Ascending aorta (tissue), 2 donors: ENCODE data around the gene SYNPO. TPM values are rescaled to one million over a fixed set of nuclear protein-coding genes. Genes with fewer than 3 reads are reported as not detected.

Experiments used
- DNase-seq, 2 donors: peaks; one replicate each; pipeline ENCODE4 v3.0.0-alpha.2; 2019; ENCODE audit warnings: low spot score in 2 of 2
- H3K27ac ChIP-seq, 2 donors: fragments of 200-600 bp; sonication (generic); one replicate each; pipeline ENCODE4 v1.5.1; 2016 to 2017; ENCODE audit warnings: mild to moderate bottlenecking in 1 of 2
- H3K27me3 ChIP-seq: fragments of 200-600 bp; sonication (generic); one replicate; pipeline ENCODE4 v1.5.1; 2017
- H3K36me3 ChIP-seq, 2 donors: fragments of 200-600 bp; sonication (generic); one replicate each; pipeline ENCODE4 v1.5.1; 2016
- H3K4me1 ChIP-seq, 2 donors: fragments of 200-600 bp; sonication (generic); one replicate each; pipeline ENCODE4 v1.5.1; 2016 to 2017; ENCODE audit warnings: mild to moderate bottlenecking in 1 of 2
- H3K4me3 ChIP-seq, 2 donors: fragments of 200-600 bp; sonication (generic); one replicate each; pipeline ENCODE4 v1.5.1; 2016 to 2017; ENCODE audit warnings: mild to moderate bottlenecking in 1 of 2
- H3K9me3 ChIP-seq, 2 donors: fragments of 200-600 bp; sonication (generic); one replicate each; pipeline ENCODE4 v1.5.1; 2016
- intact Hi-C: fragments of 100-400 bp; cut with DNase I; formaldehyde crosslinking; loops from one replicate; pipeline ENCODE4 v1.15.1; 2023
- total RNA-seq: library from RNA; depleted of rRNA; stranded (reverse); fragments of >200 nt; gene quantifications from one replicate; pipeline ENCODE4 v1.1.0, GENCODE V29; 2016
- TF ChIP-seq, protein P1 (sequence below), 3 experiments: fragments of 200-600 bp in 2 of 3; fragments of 450-650 bp in 1 of 3; sonication (generic) in 2 of 3; IDR thresholded peaks; one replicate each; pipeline ENCODE4 v1.5.1; 2016 to 2019; ENCODE audit warnings: antibody characterized with exemption in 3 of 3, mild to moderate bottlenecking in 1 of 3, moderate library complexity in 1 of 3

SYNPO gene
- total RNA-seq, 1 donor from 2014 or later: 128 TPM

GRCh38 chr5:150616024-150616470 is 24.4 kb upstream of the SYNPO start:
- no peak for DNase-seq
- peak overlapping the region; percentile 92 to 96 for H3K27ac ChIP-seq
- H3K4me3 ChIP-seq: no peak overlapping the region
- H3K36me3 ChIP-seq: no peaks in the 10 kb centered on the region
- TF ChIP-seq, protein P1, sequence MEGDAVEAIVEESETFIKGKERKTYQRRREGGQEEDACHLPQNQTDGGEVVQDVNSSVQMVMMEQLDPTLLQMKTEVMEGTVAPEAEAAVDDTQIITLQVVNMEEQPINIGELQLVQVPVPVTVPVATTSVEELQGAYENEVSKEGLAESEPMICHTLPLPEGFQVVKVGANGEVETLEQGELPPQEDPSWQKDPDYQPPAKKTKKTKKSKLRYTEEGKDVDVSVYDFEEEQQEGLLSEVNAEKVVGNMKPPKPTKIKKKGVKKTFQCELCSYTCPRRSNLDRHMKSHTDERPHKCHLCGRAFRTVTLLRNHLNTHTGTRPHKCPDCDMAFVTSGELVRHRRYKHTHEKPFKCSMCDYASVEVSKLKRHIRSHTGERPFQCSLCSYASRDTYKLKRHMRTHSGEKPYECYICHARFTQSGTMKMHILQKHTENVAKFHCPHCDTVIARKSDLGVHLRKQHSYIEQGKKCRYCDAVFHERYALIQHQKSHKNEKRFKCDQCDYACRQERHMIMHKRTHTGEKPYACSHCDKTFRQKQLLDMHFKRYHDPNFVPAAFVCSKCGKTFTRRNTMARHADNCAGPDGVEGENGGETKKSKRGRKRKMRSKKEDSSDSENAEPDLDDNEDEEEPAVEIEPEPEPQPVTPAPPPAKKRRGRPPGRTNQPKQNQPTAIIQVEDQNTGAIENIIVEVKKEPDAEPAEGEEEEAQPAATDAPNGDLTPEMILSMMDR (IDR thresholded peaks at IDR 0.05): no peak
- no peaks in the 10 kb centered on the region for H3K9me3 ChIP-seq
- H3K27me3 ChIP-seq: no peaks in the 10 kb centered on the region
- H3K4me1 ChIP-seq: peaks cover 45 to 87% of the 10 kb centered on the region in 2 donors
- intact Hi-C loops: no loop called here

DNA sequence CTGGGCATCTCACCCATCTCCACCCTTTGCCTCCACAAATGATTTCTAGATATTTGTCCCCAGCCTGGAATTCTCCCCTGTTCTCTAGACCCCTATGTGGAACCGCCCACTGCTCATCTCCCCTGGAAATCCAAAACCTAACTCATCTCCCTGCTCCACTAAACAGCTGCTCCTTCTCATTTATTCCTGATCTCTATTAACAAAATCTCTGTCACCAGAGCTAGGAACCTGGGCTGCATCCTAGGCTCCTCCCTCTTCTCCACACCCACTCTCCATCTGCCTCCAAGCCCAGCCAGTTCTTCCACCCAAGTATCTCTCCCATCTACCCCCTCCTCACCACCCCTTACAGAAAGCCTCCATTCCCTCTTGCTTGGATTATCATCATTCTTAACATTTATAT is 24.0 kb upstream of the SYNPO start:
- H3K4me1 ChIP-seq: peaks cover 42 to 82% of the 10 kb centered on the region in 2 donors
- no peaks in the 10 kb centered on the region for H3K36me3 ChIP-seq
- H3K9me3 ChIP-seq: no peaks in the 10 kb centered on the region
- TF ChIP-seq, protein P1 (IDR thresholded peaks at IDR 0.05): no peak
- H3K4me3 ChIP-seq: no peak overlapping the region
- intact Hi-C loops: no loop called here
- no peak for DNase-seq
- no peaks in the 10 kb centered on the region for H3K27me3 ChIP-seq
- peak overlapping the region; percentile 92 to 96 for H3K27ac ChIP-seq

- H3K4me1 ChIP-seq: peaks cover 36 to 77% of the 10 kb centered on the region in 2 donors
- peak overlapping the region; percentile 96 to 99 for H3K27ac ChIP-seq
- no peaks in the 10 kb centered on the region for H3K9me3 ChIP-seq
- H3K27me3 ChIP-seq: no peaks in the 10 kb centered on the region
- H3K36me3 ChIP-seq: no peaks in the 10 kb centered on the region
- H3K4me3 ChIP-seq: peak overlapping the region in 1 of 2 donors; percentile 1
- no peak for DNase-seq
- TF ChIP-seq, protein P1 (IDR thresholded peaks at IDR 0.05): no peak
- intact Hi-C loops: no loop called here
Observed at GRCh38 chr5:150618163-150618562, 22.3 kb upstream of the SYNPO start.

- no peaks in the 10 kb centered on the region for H3K36me3 ChIP-seq
- no peaks in the 10 kb centered on the region for H3K27me3 ChIP-seq
- no peaks in the 10 kb centered on the region for H3K9me3 ChIP-seq
- TF ChIP-seq, protein P1 (IDR thresholded peaks at IDR 0.05): no peak
- DNase-seq: no peak
- intact Hi-C loops: no loop called here
- H3K27ac ChIP-seq: peak overlapping the region; percentile 96 to 99
- peak overlapping the region in 1 of 2 donors; percentile 21 for H3K4me3 ChIP-seq
- H3K4me1 ChIP-seq: peaks cover 36 to 77% of the 10 kb centered on the region in 2 donors
Observed at GRCh38 chr5:150618588-150619281, 21.7 kb upstream of the SYNPO start.

DNA sequence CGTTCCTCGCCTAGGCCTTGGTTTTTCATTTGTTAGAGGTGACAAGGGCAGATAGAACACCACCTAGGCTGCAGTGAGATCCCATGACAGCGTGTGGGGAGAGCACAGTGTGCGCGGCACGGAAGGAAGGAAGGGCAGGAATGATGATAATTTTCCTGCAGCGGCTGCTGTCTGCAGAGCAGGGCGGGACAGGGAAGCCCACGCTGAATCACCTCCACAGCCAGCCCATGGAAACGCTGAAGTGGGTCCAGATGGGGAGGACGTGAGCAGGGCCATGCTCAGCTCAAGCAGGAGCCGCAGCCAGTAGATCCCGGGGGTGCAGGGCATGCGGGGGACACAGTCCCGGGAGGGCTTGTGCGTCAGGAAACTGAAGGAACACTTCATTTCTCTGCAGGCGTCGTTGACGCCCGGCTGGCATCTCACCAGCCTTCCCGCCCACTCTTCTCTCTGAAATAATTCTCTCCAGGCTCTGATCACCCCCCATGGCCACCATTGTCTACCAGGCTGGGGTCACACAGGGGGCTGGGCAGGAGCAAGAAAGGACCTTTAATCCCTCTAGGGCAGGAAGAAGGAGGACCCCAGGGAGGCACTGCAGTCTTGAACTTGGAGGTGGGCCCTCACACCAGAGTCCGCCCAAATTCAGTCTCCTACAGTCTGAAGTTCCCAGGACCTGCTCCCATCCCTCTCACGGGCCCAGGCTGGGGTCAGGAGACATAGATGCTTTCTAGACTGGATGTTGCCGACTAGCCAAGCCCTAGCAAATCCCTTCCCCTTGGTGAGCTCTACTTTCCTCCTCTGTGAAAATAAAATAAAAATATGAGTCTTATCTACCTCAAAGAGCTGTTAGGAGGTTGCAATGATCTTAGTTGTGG is 20.9 kb upstream of the SYNPO start:
- peak overlapping the region in 1 of 2 donors; percentile 21 for H3K4me3 ChIP-seq
- H3K9me3 ChIP-seq: no peaks in the 10 kb centered on the region
- DNase-seq: peak in 1 of 2 donors; percentile 84
- TF ChIP-seq, protein P1 (IDR thresholded peaks at IDR 0.05): no peak
- H3K36me3 ChIP-seq: no peaks in the 10 kb centered on the region
- H3K27me3 ChIP-seq: no peaks in the 10 kb centered on the region
- H3K4me1 ChIP-seq: peaks cover 36 to 74% of the 10 kb centered on the region in 2 donors
- H3K27ac ChIP-seq: peak overlapping the region; percentile 96 to 99
- intact Hi-C loops: no loop called here
